ENCODE results near the gene FAM210A. TPM values are rescaled to one million over a fixed set of nuclear protein-coding genes. Genes with fewer than 3 reads are reported as not detected.

The FAM210A gene, protein sequence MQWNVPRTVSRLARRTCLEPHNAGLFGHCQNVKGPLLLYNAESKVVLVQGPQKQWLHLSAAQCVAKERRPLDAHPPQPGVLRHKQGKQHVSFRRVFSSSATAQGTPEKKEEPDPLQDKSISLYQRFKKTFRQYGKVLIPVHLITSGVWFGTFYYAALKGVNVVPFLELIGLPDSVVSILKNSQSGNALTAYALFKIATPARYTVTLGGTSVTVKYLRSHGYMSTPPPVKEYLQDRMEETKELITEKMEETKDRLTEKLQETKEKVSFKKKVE
- total RNA-seq (10 to 100 TPM; 11.1 to 11.3 TPM), polyA plus RNA-seq (ENCODE audit: insufficient read length in 6 of 6) (10 to 100 TPM; 14.3 to 18.2 (median 16.3) TPM)
- long read RNA-seq, donor 1, full-length matches to known transcripts: 6 of 6 reads
- long read RNA-seq, donor 1, partial matches to known transcripts: 0 of 6 reads
- long read RNA-seq, donor 1, other reads (novel, unspliced or antisense): 0 of 6 reads
- long read RNA-seq, donor 2, full-length matches to known transcripts: 7 of 7 reads
- long read RNA-seq, donor 2, partial matches to known transcripts: 0 of 7 reads
- long read RNA-seq, donor 2, other reads (novel, unspliced or antisense): 0 of 7 reads
- long read RNA-seq, donor 3, full-length matches to known transcripts: 2 of 2 reads
- long read RNA-seq, donor 3, partial matches to known transcripts: 0 of 2 reads
- long read RNA-seq, donor 3, other reads (novel, unspliced or antisense): 0 of 2 reads
- long read RNA-seq, donor 4, full-length matches to known transcripts: 5 of 7 reads
- long read RNA-seq, donor 4, partial matches to known transcripts: 0 of 7 reads
- long read RNA-seq, donor 4, other reads (novel, unspliced or antisense): 2 of 7 reads
- long read RNA-seq, donor 5, full-length matches to known transcripts: 1 of 1 reads
- long read RNA-seq, donor 5, partial matches to known transcripts: 0 of 1 reads
- long read RNA-seq, donor 5, other reads (novel, unspliced or antisense): 0 of 1 reads
- long read RNA-seq, donor 6, full-length matches to known transcripts: 6 of 6 reads
- long read RNA-seq, donor 6, partial matches to known transcripts: 0 of 6 reads
- long read RNA-seq, donor 6, other reads (novel, unspliced or antisense): 0 of 6 reads
- long read RNA-seq, donor 7, full-length matches to known transcripts: 2 of 2 reads
- long read RNA-seq, donor 7, partial matches to known transcripts: 0 of 2 reads
- long read RNA-seq, donor 7, other reads (novel, unspliced or antisense): 0 of 2 reads
- long read RNA-seq, donor 8, full-length matches to known transcripts: 3 of 3 reads
- long read RNA-seq, donor 8, partial matches to known transcripts: 0 of 3 reads
- long read RNA-seq, donor 8, other reads (novel, unspliced or antisense): 0 of 3 reads
- long read RNA-seq, donor 9: 0 reads
- long read RNA-seq, donor 10, partial matches to known transcripts: 0 of 3 reads
- long read RNA-seq, donor 10, other reads (novel, unspliced or antisense): 3 of 3 reads
- long read RNA-seq, donor 11: 0 reads
- long read RNA-seq, donor 12, full-length matches to known transcripts: 4 of 4 reads
- long read RNA-seq, donor 12, partial matches to known transcripts: 0 of 4 reads
- long read RNA-seq, donor 12, other reads (novel, unspliced or antisense): 0 of 4 reads

GRCh38 chr18:13726232-13726971 is at the start of gene FAM210A, which contains the start of gene RNMT:
FAM210A (minus strand) TSS chr18:13726558; CDS start chr18:13682077, 44,481 bp downstream.
RNMT (plus strand) TSS chr18:13726673; CDS start chr18:13731518, 4,845 bp downstream.
- no peaks in the 10 kb centered on the region for H3K27me3 ChIP-seq
- peak within 1 kb of the TSS; percentile 98 to 99 for H3K4me3 ChIP-seq
- H3K4me1 ChIP-seq: peaks cover 14 to 33% of the 10 kb centered on the region in 2 donors
- H3K9me3 ChIP-seq: no peaks in the 10 kb centered on the region
- peak within 1 kb of the TSS; percentile 95 to 96 for H3K27ac ChIP-seq
- DNase-seq (peak; percentile 95 to 99 (median 98)), ATAC-seq (peak; percentile 98)
- TF ChIP-seq CTCF (IDR thresholded peaks at IDR 0.05): no peak
- intact Hi-C loops (cut with DNase I): no loop called here
- H3K36me3 ChIP-seq: no peaks in the 10 kb centered on the region

DNA sequence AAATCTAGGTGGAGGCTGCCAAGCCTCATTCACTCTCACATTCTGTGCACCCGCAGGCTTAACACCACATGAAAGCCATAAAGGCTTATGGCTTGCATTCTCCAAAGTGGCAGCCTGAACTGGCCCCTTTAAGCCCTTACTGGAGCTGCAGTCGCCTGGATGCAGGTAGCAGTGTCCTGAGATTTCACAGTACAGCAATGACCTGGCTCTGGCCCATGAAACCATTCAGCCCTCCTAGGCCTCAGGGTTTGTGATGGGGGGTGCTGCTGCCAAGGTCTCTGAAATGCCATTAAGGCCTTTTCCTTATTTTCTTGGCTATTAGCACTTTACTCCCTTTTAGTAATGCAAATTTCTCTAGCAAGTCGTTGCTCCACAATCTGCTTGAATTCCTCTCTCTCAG is 48.7 kb upstream of the FAM210A start:
- H3K9me3 ChIP-seq: no peaks in the 10 kb centered on the region
- DNase-seq (no peak), ATAC-seq (no peak)
- TF ChIP-seq CTCF (IDR thresholded peaks at IDR 0.05): no peak
- H3K4me1 ChIP-seq: no peaks in the 10 kb centered on the region
- no peak overlapping the region for H3K27ac ChIP-seq
- intact Hi-C loops (cut with DNase I): no loop called here
- H3K36me3 ChIP-seq: no peaks in the 10 kb centered on the region
- no peaks in the 10 kb centered on the region for H3K27me3 ChIP-seq
- H3K4me3 ChIP-seq: no peak overlapping the region

- DNase-seq: peak in 1 of 4 donors; percentile 17
- Histone ChIP-seq H3K27me3 (no peaks in the 10 kb centered on the region), H3K9me3 (peaks cover 0 to 22% of the 10 kb centered on the region in 2 donors), H3K36me3 (peaks cover 0 to 47% of the 10 kb centered on the region in 2 donors), H3K27ac (no peak overlapping the region), H3K4me3 (no peak overlapping the region), H3K4me1 (no peaks in the 10 kb centered on the region)
- peak; percentile 96 for ATAC-seq
- TF ChIP-seq CTCF (IDR thresholded peaks at IDR 0.05): no peak
- intact Hi-C loops (cut with DNase I): no loop called here
These were observed 36.5 kb upstream of the FAM210A start for GRCh38 chr18:13762690-13763439.

DNA sequence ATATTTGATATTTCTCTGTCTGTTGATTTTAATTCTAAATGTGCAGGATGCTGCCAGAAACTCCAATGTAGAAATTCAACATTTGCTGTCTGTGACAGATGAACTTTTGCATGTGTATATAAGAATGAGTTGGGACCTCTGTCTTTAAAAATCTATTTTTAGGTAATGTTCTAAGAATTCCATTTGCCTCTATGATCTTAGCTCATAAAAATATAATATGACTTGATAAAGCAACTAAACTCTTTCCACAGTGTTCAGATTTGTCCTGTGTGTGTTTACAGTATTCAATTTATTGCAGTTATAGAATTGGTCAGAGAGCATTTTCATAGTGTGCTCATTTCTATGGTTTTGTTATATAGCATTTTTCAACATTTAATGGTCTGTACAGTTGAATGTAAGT is 33.7 kb upstream of the FAM210A start:
- intact Hi-C loops (cut with DNase I): no loop called here
- Histone ChIP-seq H3K36me3 (peaks cover 0 to 76% of the 10 kb centered on the region in 2 donors), H3K27ac (no peak overlapping the region)

More for the DNA sequence above, 33.7 kb upstream of the FAM210A start:
- TF ChIP-seq CTCF (IDR thresholded peaks at IDR 0.05): no peak
- ATAC-seq (no peak), DNase-seq (no peak)
- no peak overlapping the region for H3K4me3 ChIP-seq
- H3K9me3 ChIP-seq: peaks cover 0 to 4% of the 10 kb centered on the region in 2 donors
- H3K4me1 ChIP-seq: no peaks in the 10 kb centered on the region
- H3K27me3 ChIP-seq: no peaks in the 10 kb centered on the region

All from left lung (tissue), 14 donors.